H1 (cell line): ENCODE results near the gene NR2F6. TPM values are rescaled to one million over a fixed set of nuclear protein-coding genes. Genes with fewer than 3 reads are reported as not detected.

Source experiments
- CTCF ChIA-PET: fragments of 300-600 bp; sonication (Branson Sonifier 250); formaldehyde crosslinking; loops from one replicate; lab custom pipeline; 2021; ENCODE audit not compliant: partially characterized antibody; lab: Charles Lee
- POLR2A ChIA-PET: fragments of 300-600 bp; sonication (Branson Sonifier 250); formaldehyde crosslinking; loops from one replicate; lab custom pipeline; 2021; ENCODE audit warnings: inconsistent platforms; ENCODE audit not compliant: partially characterized antibody; lab: Charles Lee
- DNase-seq, 2 experiments: peaks; one replicate each; pipeline versions ENCODE4 v3.0.0 to v3.0.0-alpha.2; 2010 to 2022; ENCODE audit warnings: low spot score in 2 of 2, low read depth in 1 of 2, mixed read lengths in 1 of 2
- FAIRE-seq: peaks from 2 replicates; lab custom pipeline; 2011; peaks lifted over from hg19 to GRCh38; lab: Jason Lieb, UNC
- H2AFZ ChIP-seq: 2 replicates; pipeline ENCODE4 v1.8.1; 2012; ENCODE audit warnings: low read length, inconsistent platforms
- H2AK5ac ChIP-seq: 2 replicates; pipeline ENCODE4 v1.6.1; 2013; ENCODE audit warnings: low read depth, low read length
- H2BK120ac ChIP-seq: replicated peaks from 2 replicates; pipeline ENCODE3; 2013; ENCODE audit warnings: low read depth, low read length, inconsistent platforms
- H2BK12ac ChIP-seq: 2 replicates; pipeline ENCODE4 v1.6.1; 2013; ENCODE audit warnings: low read depth, low read length
- H2BK15ac ChIP-seq: 2 replicates; pipeline ENCODE4 v1.6.1; 2013; ENCODE audit warnings: low read length
- H2BK20ac ChIP-seq: 2 replicates; pipeline ENCODE4 v1.6.1; 2013; ENCODE audit warnings: low read length
- H2BK5ac ChIP-seq: 2 replicates; pipeline ENCODE4 v1.6.1; 2013; ENCODE audit warnings: low read depth, low read length
- H3K14ac ChIP-seq: 2 replicates; pipeline ENCODE4 v1.6.1; 2013; ENCODE audit warnings: inconsistent platforms; ENCODE audit not compliant: insufficient read length
- H3K18ac ChIP-seq: 2 replicates; pipeline ENCODE4 v1.6.1; 2013; ENCODE audit warnings: low read length; ENCODE audit errors: extremely low read depth
- H3K23ac ChIP-seq: 2 replicates; pipeline ENCODE4 v1.6.1; 2013; ENCODE audit warnings: inconsistent platforms; ENCODE audit not compliant: insufficient read length
- H3K23me2 ChIP-seq: 2 replicates; pipeline ENCODE4 v1.6.1; 2013; ENCODE audit warnings: low read depth, low read length
- H3K27ac ChIP-seq: 2 replicates; pipeline ENCODE4 v1.6.1; 2011; ENCODE audit warnings: low read depth, low read length, inconsistent platforms
- H3K27me3 ChIP-seq, 4 experiments: replicated peaks in 1 of 4; 1 replicate in 1 of 4; 2 replicates in 3 of 4; pipeline versions ENCODE4 v1.6.1 to v1.8.1; 2011 to 2013; ENCODE audit warnings: low read length in 3 of 4, mild to moderate bottlenecking in 3 of 4, inconsistent platforms in 2 of 4, mixed read lengths in 2 of 4, moderate library complexity in 1 of 4; ENCODE audit not compliant: control insufficient read depth in 3 of 4, insufficient read depth in 3 of 4; ENCODE audit errors: extremely low read depth in 1 of 4
- H3K36me3 ChIP-seq, 4 experiments: 2 replicates each; pipeline versions ENCODE4 v1.6.1 to v1.8.1; 2011 to 2013; ENCODE audit warnings: mild to moderate bottlenecking in 4 of 4, low read length in 3 of 4, moderate library complexity in 2 of 4, control low read depth in 1 of 4, inconsistent platforms in 1 of 4; ENCODE audit not compliant: insufficient read depth in 4 of 4, control insufficient read depth in 2 of 4
- H3K4ac ChIP-seq: replicated peaks from 2 replicates; pipeline ENCODE3; 2013; ENCODE audit warnings: low read length, low read depth, mixed read lengths, inconsistent platforms; ENCODE audit not compliant: insufficient read length
- H3K4me1 ChIP-seq, 4 experiments: replicated peaks in 1 of 4; 1 replicate in 1 of 4; 2 replicates in 3 of 4; pipeline versions ENCODE4 v1.6.1 to v1.8.1; 2011 to 2013; ENCODE audit warnings: low read length in 3 of 4, inconsistent platforms in 2 of 4, mixed read lengths in 1 of 4; ENCODE audit not compliant: insufficient read depth in 4 of 4, control insufficient read depth in 3 of 4
- H3K4me2 ChIP-seq, 2 experiments: 2 replicates each; pipeline versions ENCODE4 v1.6.1 to v1.8.1; 2011 to 2013; ENCODE audit warnings: low read depth in 2 of 2, low read length in 2 of 2, control low read depth in 1 of 2, inconsistent platforms in 1 of 2, mild to moderate bottlenecking in 1 of 2; ENCODE audit not compliant: insufficient read depth in 1 of 2
- H3K4me3 ChIP-seq, 4 experiments: fragments of 200-600, 300-600 bp in 1 of 4; sonication (generic), shearing (Covaris generic), sonication (Bioruptor Twin) in 1 of 4; 2 replicates each; pipeline versions ENCODE4 v1.5.1 to v1.8.1; 2011 to 2016; ENCODE audit warnings: low read length in 4 of 4, low read depth in 3 of 4, control low read depth in 2 of 4, inconsistent platforms in 2 of 4, mild to moderate bottlenecking in 2 of 4, mixed read lengths in 1 of 4, moderate library complexity in 1 of 4; ENCODE audit not compliant: insufficient read depth in 2 of 4; ENCODE audit errors: extremely low read depth in 1 of 4
- H3K56ac ChIP-seq: replicated peaks from 2 replicates; pipeline ENCODE3; 2013; ENCODE audit warnings: low read depth, mild to moderate bottlenecking, mixed read lengths, low read length, inconsistent platforms; ENCODE audit not compliant: insufficient read length
- H3K79me1 ChIP-seq: 2 replicates; pipeline ENCODE4 v1.6.1; 2013; ENCODE audit warnings: low read depth, low read length, control low read depth
- H3K79me2 ChIP-seq, 2 experiments: 2 replicates each; pipeline versions ENCODE4 v1.6.1 to v1.8.1; 2012 to 2013; ENCODE audit warnings: low read length in 2 of 2, mild to moderate bottlenecking in 2 of 2, inconsistent platforms in 1 of 2; ENCODE audit not compliant: insufficient read depth in 2 of 2, control insufficient read depth in 1 of 2
- H3K9ac ChIP-seq, 4 experiments: replicated peaks in 1 of 4; 1 replicate in 1 of 4; 2 replicates in 3 of 4; pipeline versions ENCODE4 v1.6.1 to v1.8.1; 2011 to 2013; ENCODE audit warnings: low read depth in 3 of 4, low read length in 3 of 4, control low read depth in 2 of 4, mild to moderate bottlenecking in 2 of 4, moderate library complexity in 2 of 4, inconsistent platforms in 1 of 4; ENCODE audit errors: extremely low read depth in 1 of 4
- H3K9me3 ChIP-seq, 2 experiments: 2 replicates each; pipeline versions ENCODE4 v1.6.1 to v1.8.1; 2012 to 2013; ENCODE audit warnings: mild to moderate bottlenecking in 2 of 2, moderate library complexity in 2 of 2, control low read depth in 1 of 2, inconsistent platforms in 1 of 2, low read depth in 1 of 2, low read length in 1 of 2, mixed read lengths in 1 of 2; ENCODE audit not compliant: insufficient read depth in 2 of 2
- H4K20me1 ChIP-seq, 2 experiments: replicated peaks in 1 of 2; 2 replicates each; pipeline versions ENCODE3 to v1.8.1; 2011 to 2013; ENCODE audit warnings: inconsistent platforms in 2 of 2, low read length in 2 of 2, mild to moderate bottlenecking in 1 of 2; ENCODE audit not compliant: insufficient read depth in 2 of 2, control insufficient read depth in 1 of 2
- H4K5ac ChIP-seq: 2 replicates; pipeline ENCODE4 v1.6.1; 2013; ENCODE audit warnings: low read length, low read depth, mixed read lengths, inconsistent platforms; ENCODE audit not compliant: insufficient read length
- H4K8ac ChIP-seq: 2 replicates; pipeline ENCODE4 v1.8.0; 2013; ENCODE audit warnings: mild to moderate bottlenecking, moderate library complexity, low read length, inconsistent platforms; ENCODE audit not compliant: insufficient read depth; ENCODE audit errors: extremely low read depth
- H4K91ac ChIP-seq: replicated peaks from 2 replicates; pipeline ENCODE3; 2013; ENCODE audit warnings: low read length, mixed read lengths, inconsistent platforms; ENCODE audit not compliant: insufficient read length
- CBX8 ChIP-seq: fragments of 300-800, 300-1000 bp; sonication (generic); IDR thresholded peaks from 2 replicates; pipeline ENCODE4 v1.7.1; 2016; ENCODE audit warnings: low read depth, low read length, borderline replicate concordance
- CHD1 ChIP-seq: IDR thresholded peaks from 2 replicates; pipeline ENCODE4 v1.6.1; 2012; ENCODE audit warnings: low read depth, low read length, improper control_type of control experiment
- GABPA ChIP-seq: IDR thresholded peaks from 2 replicates; pipeline ENCODE4 v1.6.1; 2011; ENCODE audit warnings: mild to moderate bottlenecking, low read length, moderate library complexity, borderline replicate concordance; ENCODE audit not compliant: insufficient read depth
- GTF2F1 ChIP-seq: IDR thresholded peaks from 2 replicates; pipeline ENCODE4 v1.6.1; 2012; ENCODE audit warnings: low read depth, low read length, improper control_type of control experiment, borderline replicate concordance
- JUN ChIP-seq: IDR thresholded peaks from 2 replicates; pipeline ENCODE4 v1.6.1; 2011; ENCODE audit warnings: low read depth, mild to moderate bottlenecking, improper control_type of control experiment, low read length
- KDM1A ChIP-seq: fragments of 200-600, 300-600 bp; sonication (generic); IDR thresholded peaks from 2 replicates; pipeline ENCODE4 v1.7.1; 2016; ENCODE audit warnings: mild to moderate bottlenecking, low read length, borderline replicate concordance
- KDM5A ChIP-seq: fragments of 200-600 bp; IDR thresholded peaks from 2 replicates; pipeline ENCODE4 v1.7.1; 2012; ENCODE audit warnings: mild to moderate bottlenecking, low read length, inconsistent platforms, mixed read lengths
- POU5F1 ChIP-seq: IDR thresholded peaks from 2 replicates; pipeline ENCODE4 v1.6.1; 2011; ENCODE audit warnings: low read depth, mild to moderate bottlenecking, low read length, moderate library complexity
- SIN3A ChIP-seq, 2 experiments: IDR thresholded peaks in 1 of 2; conservative IDR thresholded peaks in 1 of 2; 2 replicates each; pipeline ENCODE4 v1.6.1; 2011 to 2012; ENCODE audit warnings: low read length in 2 of 2, improper control_type of control experiment in 1 of 2, low read depth in 1 of 2, mild to moderate bottlenecking in 1 of 2
- SIRT6 ChIP-seq: IDR thresholded peaks from one replicate; pipeline ENCODE4 v1.7.1; 2012; ENCODE audit warnings: low read length, inconsistent platforms
- SIX5 ChIP-seq: IDR thresholded peaks from 2 replicates; pipeline ENCODE4 v1.6.1; 2011; ENCODE audit warnings: mild to moderate bottlenecking, low read depth, low read length
- TCF12 ChIP-seq: IDR thresholded peaks from 2 replicates; pipeline ENCODE4 v1.6.1; 2011; ENCODE audit warnings: low read depth, mild to moderate bottlenecking, low read length
- WGBS, 2 experiments: shearing (Covaris generic) in 1 of 2; methylation state at CpG; one replicate each; pipeline versions ENCODE4 v1.1.6 to v1.1.7; 2013 to 2015; ENCODE audit warnings: low lambda C conversion rate in 2 of 2, mixed read lengths in 2 of 2, inconsistent platforms in 1 of 2, low coverage in 1 of 2, missing lambda C conversion rate in 1 of 2; ENCODE audit not compliant: insufficient replicate concordance in 2 of 2, insufficient coverage in 1 of 2, insufficient read length in 1 of 2; ENCODE audit errors: extremely low coverage in 1 of 2, missing lambda C conversion rate in 1 of 2; 5-methylcytosine and 5-hydroxymethylcytosine counted together
- polyA plus RNA-seq, 7 experiments: library from polyadenylated mRNA; depleted of rRNA in 3 of 7; stranded (reverse) in 5 of 7; unstranded in 2 of 7; fragments of >200 nt in 5 of 7; fragments of 200-250 nt in 2 of 7; gene quantifications; 1 replicate in 5 of 7; 2 replicates in 1 of 7; 4 replicates in 1 of 7; pipeline versions ENCODE4 v1.2.1 to v1.2.3, GENCODE V29; 2011 to 2013; ENCODE audit warnings: missing spikeins in 2 of 7, mixed read lengths in 2 of 7
- total RNA-seq: library from RNA; stranded (reverse); fragmentation: NEBNext Ultra II Directional; extraction: Animal tissue kit (Norgen Biotek cat#: 25700); gene quantifications from 2 replicates; pipeline ENCODE4 v1.2.1, GENCODE V29; 2021
- TF ChIP-seq, protein P1 (sequence below): IDR thresholded peaks from 2 replicates; pipeline ENCODE4 v1.6.1; 2012; ENCODE audit warnings: low read length, inconsistent platforms

Gene NR2F6
- total and polyA plus RNA-seq, 2 of the 8 experiments (the other 6 are each of a cell fraction or from before 2014, with no cell fraction given): 99.7 to 114 TPM

DNA sequence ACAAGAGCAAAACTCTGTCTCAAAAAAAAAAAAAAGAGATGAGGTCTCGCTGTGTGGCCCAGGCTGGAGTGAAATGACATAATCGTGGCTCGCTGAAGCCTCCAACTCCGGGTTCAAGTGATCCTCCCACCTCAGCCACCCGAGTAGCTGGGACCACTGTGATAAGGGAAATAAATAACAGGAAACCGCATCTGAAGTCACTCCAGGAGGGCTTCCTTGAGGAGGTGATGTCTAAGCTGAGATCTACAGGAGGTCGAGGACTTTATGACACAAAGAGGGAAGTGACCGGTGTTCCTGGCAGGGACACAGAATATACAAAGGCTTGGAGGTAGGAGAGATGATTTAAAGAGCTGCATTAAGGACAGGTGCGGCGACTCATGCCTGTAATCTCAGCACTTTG, 8.9 kb upstream of the NR2F6 start:
- H3K4ac ChIP-seq: no peak overlapping the region
- H3K36me3 ChIP-seq: peaks cover 2 to 10% (median 4%) of the 10 kb centered on the region in 4 experiments; a peak in 4 of 8 replicates
- H3K18ac ChIP-seq: no peak overlapping the region
- H2BK5ac ChIP-seq: no peak overlapping the region
- H3K79me1 ChIP-seq: no peaks in the 10 kb centered on the region
- no peak overlapping the region for H2AK5ac ChIP-seq
- no peak overlapping the region for H3K27ac ChIP-seq
- no peak overlapping the region for H3K23ac ChIP-seq
- DNase-seq (no peak), FAIRE-seq (no peak)
- no peaks in the 10 kb centered on the region for H3K79me2 ChIP-seq
- H2BK15ac ChIP-seq: no peak overlapping the region
- no peak overlapping the region for H3K4me2 ChIP-seq
- H3K56ac ChIP-seq: no peak overlapping the region
- no peak overlapping the region for H4K8ac ChIP-seq
- H3K23me2 ChIP-seq: no peaks in the 10 kb centered on the region
- CTCF ChIA-PET: interaction anchor here (0.6 to 2.9 kb wide), 7 partner anchors 9 to 483 kb away, joined by 3 to 15 read pairs (median 4); partner anchors contain the start of gene USHBP1
- H2AFZ ChIP-seq: no peak overlapping the region
- H3K27me3 ChIP-seq: no peaks in the 10 kb centered on the region
- no peak overlapping the region for H2BK20ac ChIP-seq
- no peak overlapping the region for H4K5ac ChIP-seq
- WGBS, 2 experiments: 94% methylated on average over 9 of the region's 10 CpGs; no CpG with 5 or more reads in 1 of the 2 experiments
- no peaks in the 10 kb centered on the region for H3K4me1 ChIP-seq
- no peak overlapping the region for H3K9ac ChIP-seq
- H3K9me3 ChIP-seq: peaks cover 11% of the 10 kb centered on the region in 2 experiments; a peak in 3 of 4 replicates
- no peak overlapping the region for H3K14ac ChIP-seq
- POLR2A ChIA-PET: interaction anchor here (0.8 to 1.9 kb wide), 4 partner anchors 10 to 28 kb away, joined by 3 to 5 read pairs (median 4); partner anchors contain the start of genes OCEL1 and USHBP1
- no peaks in the 10 kb centered on the region for H4K20me1 ChIP-seq
- no peak overlapping the region for H2BK120ac ChIP-seq
- H2BK12ac ChIP-seq: no peak overlapping the region
- no peak overlapping the region for H4K91ac ChIP-seq
- no peak overlapping the region for H3K4me3 ChIP-seq
- TF ChIP-seq GABPA (no peak), SIRT6 (no peak), CHD1 (no peak), GTF2F1 (no peak), TCF12 (no peak), KDM5A (no peak), SIX5 (no peak), POU5F1 (no peak), JUN (no peak), CBX8 (no peak), KDM1A (no peak), SIN3A (conservative IDR thresholded peaks at IDR 0.05 in 1 of 2, IDR thresholded peaks at IDR 0.05 in 1 of 2; ENCODE audit: low read depth in 1 of 2, low read length in 2 of 2) (no peak)
- TF ChIP-seq, protein P1, sequence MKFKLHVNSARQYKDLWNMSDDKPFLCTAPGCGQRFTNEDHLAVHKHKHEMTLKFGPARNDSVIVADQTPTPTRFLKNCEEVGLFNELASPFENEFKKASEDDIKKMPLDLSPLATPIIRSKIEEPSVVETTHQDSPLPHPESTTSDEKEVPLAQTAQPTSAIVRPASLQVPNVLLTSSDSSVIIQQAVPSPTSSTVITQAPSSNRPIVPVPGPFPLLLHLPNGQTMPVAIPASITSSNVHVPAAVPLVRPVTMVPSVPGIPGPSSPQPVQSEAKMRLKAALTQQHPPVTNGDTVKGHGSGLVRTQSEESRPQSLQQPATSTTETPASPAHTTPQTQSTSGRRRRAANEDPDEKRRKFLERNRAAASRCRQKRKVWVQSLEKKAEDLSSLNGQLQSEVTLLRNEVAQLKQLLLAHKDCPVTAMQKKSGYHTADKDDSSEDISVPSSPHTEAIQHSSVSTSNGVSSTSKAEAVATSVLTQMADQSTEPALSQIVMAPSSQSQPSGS: no peak
